Esophagus muscularis mucosa (tissue), 4 donors: ENCODE results near the gene CBL. TPM values are rescaled to one million over a fixed set of nuclear protein-coding genes. Genes with fewer than 3 reads are reported as not detected.

Experiments
- DNase-seq: peaks from one replicate; pipeline ENCODE4 v3.0.0-alpha.2; 2017; ENCODE audit errors: extremely low spot score
- H3K27ac ChIP-seq, 4 donors: fragments of 200-600 bp; sonication (generic); replicated peaks in 1 of 4; 1 replicate in 3 of 4; 2 replicates in 1 of 4; pipeline ENCODE4 v1.5.1; 2016 to 2019; ENCODE audit warnings: mild to moderate bottlenecking in 1 of 4
- H3K27me3 ChIP-seq, 4 donors: fragments of 200-600 bp; sonication (generic); one replicate each; pipeline versions ENCODE4 v1.5.1 to v1.6.0; 2016 to 2019
- H3K36me3 ChIP-seq, 4 donors: fragments of 200-600 bp; sonication (generic); one replicate each; pipeline ENCODE4 v1.5.1; 2016 to 2019
- H3K4me1 ChIP-seq, 4 donors: fragments of 200-600 bp; sonication (generic); one replicate each; pipeline ENCODE4 v1.5.1; 2016 to 2019
- H3K4me3 ChIP-seq, 4 donors: fragments of 200-600 bp; sonication (generic); 1 replicate in 2 of 4; 2 replicates in 2 of 4; pipeline ENCODE4 v1.5.1; 2016 to 2019; ENCODE audit warnings: mild to moderate bottlenecking in 4 of 4, moderate library complexity in 1 of 4
- H3K9me3 ChIP-seq, 4 donors: fragments of 200-600 bp; sonication (generic); 1 replicate in 3 of 4; 2 replicates in 1 of 4; pipeline ENCODE4 v1.5.1; 2016 to 2019
- CTCF ChIP-seq, 3 experiments: fragments of 200-600 bp in 2 of 3; fragments of 450-650 bp in 1 of 3; sonication (generic) in 2 of 3; IDR thresholded peaks; one replicate each; pipeline ENCODE4 v1.5.1; 2017 to 2019; ENCODE audit warnings: antibody characterized with exemption in 3 of 3, mild to moderate bottlenecking in 2 of 3, moderate library complexity in 1 of 3
- EP300 ChIP-seq: sonication (generic); formaldehyde crosslinking; IDR thresholded peaks from one replicate; pipeline ENCODE4 v1.6.1; 2017; ENCODE audit warnings: antibody characterized with exemption
- POLR2A ChIP-seq: fragments of 450-650 bp; IDR thresholded peaks from one replicate; pipeline ENCODE4 v1.6.1; 2017; ENCODE audit warnings: antibody characterized with exemption, moderate library complexity, mild to moderate bottlenecking, low read depth
- POLR2AphosphoS5 ChIP-seq, 2 donors: sonication (generic); formaldehyde crosslinking; IDR thresholded peaks; one replicate each; pipeline ENCODE4 v1.6.1; 2017; ENCODE audit warnings: antibody characterized with exemption in 2 of 2
- WGBS: methylation state at CpG from one replicate; pipeline ENCODE4 v1.1.5; 2018; 5-methylcytosine and 5-hydroxymethylcytosine counted together
- intact Hi-C: fragments of 100-400 bp; cut with DNase I; formaldehyde crosslinking; loops from one replicate; pipeline ENCODE4 v1.15.1; 2023
- total RNA-seq, 4 donors: library from RNA; depleted of rRNA; stranded (reverse); fragments of >200 nt; gene quantifications; one replicate each; pipeline versions ENCODE4 v1.1.0 to v1.2.1, GENCODE V29; 2016

Gene CBL
- total RNA-seq, 4 donors from 2014 or later = 20.7 to 27.7 (median 24.1) TPM

GRCh38 chr11:119262668-119263351 is 56.7 kb downstream of the CBL start:
- peaks cover 15 to 23% (median 22%) of the 10 kb centered on the region in 4 donors for H3K4me1 ChIP-seq
- no peaks in the 10 kb centered on the region for H3K36me3 ChIP-seq
- intact Hi-C loops = no loop called here
- no peak for TF ChIP-seq EP300
- no peak for TF ChIP-seq POLR2A
- TF ChIP-seq POLR2AphosphoS5 (IDR thresholded peaks at IDR 0.05) = no peak
- TF ChIP-seq CTCF (IDR thresholded peaks at IDR 0.05) = no peak
- DNase-seq = no peak
- no peaks in the 10 kb centered on the region for H3K9me3 ChIP-seq
- H3K27me3 ChIP-seq = no peaks in the 10 kb centered on the region
- WGBS = 74% methylated on average over 5 of the region's 5 CpGs
- H3K27ac ChIP-seq = peak overlapping the region; percentile 4 to 37 (median 29)
- no peak overlapping the region for H3K4me3 ChIP-seq

GRCh38 chr11:119263352-119263940 is 57.3 kb downstream of the CBL start:
- no peak for DNase-seq
- Histone ChIP-seq H3K4me3 (no peak overlapping the region), H3K9me3 (no peaks in the 10 kb centered on the region), H3K27me3 (no peaks in the 10 kb centered on the region), H3K36me3 (no peaks in the 10 kb centered on the region), H3K27ac (peak overlapping the region; percentile 4 to 37 (median 29)), H3K4me1 (peaks cover 15 to 28% (median 24%) of the 10 kb centered on the region in 4 donors)
- WGBS = 10% methylated on average over 3 of the region's 3 CpGs
- intact Hi-C loops = no loop called here
- TF ChIP-seq POLR2AphosphoS5 (IDR thresholded peaks at IDR 0.05) (no peak), CTCF (IDR thresholded peaks at IDR 0.05) (no peak), POLR2A (no peak), EP300 (no peak)

GRCh38 chr11:119266063-119266462 is 59.9 kb downstream of the CBL start:
- TF ChIP-seq POLR2A (no peak), EP300 (no peak), POLR2AphosphoS5 (IDR thresholded peaks at IDR 0.05) (no peak), CTCF (IDR thresholded peaks at IDR 0.05) (no peak)
- H3K27me3 ChIP-seq = no peaks in the 10 kb centered on the region
- DNase-seq = no peak
- H3K4me3 ChIP-seq = no peak overlapping the region
- H3K27ac ChIP-seq = no peak overlapping the region
- intact Hi-C loops = no loop called here
- 84% methylated on average over 3 of the region's 3 CpGs for WGBS
- peaks cover 15 to 28% (median 24%) of the 10 kb centered on the region in 4 donors for H3K4me1 ChIP-seq
- H3K36me3 ChIP-seq = no peaks in the 10 kb centered on the region
- H3K9me3 ChIP-seq = no peaks in the 10 kb centered on the region

DNA sequence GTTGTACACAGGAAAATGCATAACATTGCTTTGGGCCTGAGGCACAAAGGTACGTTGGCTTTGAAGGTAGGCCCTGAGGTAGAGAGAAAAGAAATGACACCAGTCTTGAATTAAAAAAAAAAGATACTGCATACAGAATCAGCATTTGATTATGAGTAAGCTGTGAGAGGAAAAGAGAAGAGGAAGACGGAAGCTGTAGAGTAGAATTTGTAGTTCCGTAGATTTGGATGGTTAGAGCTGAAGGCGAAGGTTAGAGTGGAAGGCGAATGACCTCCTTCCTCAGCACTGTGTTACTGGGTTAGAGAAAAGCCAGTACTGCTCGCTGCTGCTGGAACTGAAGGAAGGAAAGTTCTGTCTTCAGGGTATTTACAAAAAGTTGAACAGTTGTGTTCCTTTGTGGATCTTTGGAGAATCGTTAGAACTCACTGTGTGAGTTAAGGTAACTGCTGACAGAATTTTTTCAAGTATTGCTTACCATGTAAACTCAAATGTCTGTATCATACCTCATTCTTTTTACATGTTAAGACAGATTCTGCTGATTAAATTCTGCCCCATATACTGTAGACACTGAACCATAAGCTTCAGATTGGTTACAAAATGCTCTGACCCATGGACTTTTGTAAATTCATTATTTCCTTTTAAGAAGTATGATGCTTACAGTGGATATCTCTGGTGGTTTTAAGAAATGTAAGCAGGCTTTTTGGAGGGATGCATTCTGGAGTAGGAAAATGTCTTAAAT is 60.5 kb downstream of the CBL start:
- H3K36me3 ChIP-seq = peaks cover 0 to 1% (median 0%) of the 10 kb centered on the region in 4 donors
- intact Hi-C loops = no loop called here
- peaks cover 15 to 28% (median 24%) of the 10 kb centered on the region in 4 donors for H3K4me1 ChIP-seq
- H3K27ac ChIP-seq = no peak overlapping the region
- no peaks in the 10 kb centered on the region for H3K27me3 ChIP-seq
- no peak overlapping the region for H3K4me3 ChIP-seq
- no peak for DNase-seq
- no peak for TF ChIP-seq POLR2A
- TF ChIP-seq POLR2AphosphoS5 (IDR thresholded peaks at IDR 0.05) = no peak
- no peak for TF ChIP-seq EP300
- no peak for TF ChIP-seq CTCF (IDR thresholded peaks at IDR 0.05)
- 82% methylated on average over 7 of the region's 7 CpGs for WGBS
- H3K9me3 ChIP-seq = no peaks in the 10 kb centered on the region
